Epidermal melanocyte (primary cell): Measurements from ENCODE around the gene ELMOD3.
"Not testable (repeated sequence)": the region's sequence is repeated elsewhere in the genome, so short reads cannot be mapped to it uniquely, and the experiment has no call there.

Source experiments
- DNase-seq: peaks from one replicate; pipeline ENCODE4 v3.0.0; 2011; ENCODE audit warnings: low spot score; ENCODE audit not compliant: insufficient read length

ELMOD3 gene

DNA sequence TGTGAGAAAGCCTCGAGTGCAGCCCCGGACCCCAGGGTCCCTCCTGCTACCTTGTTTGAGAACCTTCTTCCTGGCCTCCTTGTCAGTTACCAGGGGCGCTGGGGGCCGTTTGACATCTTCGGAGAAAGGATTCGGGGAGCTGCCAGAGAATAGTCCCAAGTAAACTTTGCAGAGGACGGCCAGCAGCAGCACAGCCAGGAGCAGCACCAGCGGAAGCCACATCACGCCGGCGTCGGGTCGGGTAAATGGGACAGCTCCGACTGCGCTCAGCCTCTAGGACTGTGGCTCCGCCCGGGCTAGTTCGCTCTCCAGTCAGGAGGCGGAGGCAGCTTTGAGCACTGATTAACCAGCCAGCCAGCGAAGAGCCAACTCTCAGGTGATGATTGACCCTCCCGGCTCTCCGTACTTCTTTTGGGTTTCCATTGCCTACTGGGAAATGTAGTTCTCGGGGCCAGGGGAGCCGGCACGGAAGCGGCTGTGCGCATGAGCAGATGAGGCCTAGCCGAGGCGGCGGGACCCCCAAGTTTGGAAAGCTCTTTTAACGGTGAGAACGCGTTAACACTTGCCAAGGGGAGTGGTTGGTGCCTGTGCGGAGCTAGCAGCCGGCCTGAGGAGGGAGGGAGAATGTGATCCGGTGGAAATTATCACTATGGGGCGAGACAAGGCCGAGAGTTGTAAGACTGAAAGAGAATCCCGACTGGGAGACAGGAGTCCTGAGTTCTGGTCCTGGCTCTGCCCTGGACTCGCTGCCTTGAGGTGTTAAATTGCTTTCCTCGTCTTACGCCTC is at the start of gene ELMOD3, which contains the start of gene RETSAT:
TSS of gene ELMOD3 (plus strand) at position 484 of the 787 bp plus-strand sequence. CDS start 2,430 bp downstream, outside the sequence.
TSS of gene RETSAT (minus strand) at position 243 of the 787 bp plus-strand sequence. CDS start at position 222, 21 bp downstream.
- DNase-seq = peak; percentile 95

DNA sequence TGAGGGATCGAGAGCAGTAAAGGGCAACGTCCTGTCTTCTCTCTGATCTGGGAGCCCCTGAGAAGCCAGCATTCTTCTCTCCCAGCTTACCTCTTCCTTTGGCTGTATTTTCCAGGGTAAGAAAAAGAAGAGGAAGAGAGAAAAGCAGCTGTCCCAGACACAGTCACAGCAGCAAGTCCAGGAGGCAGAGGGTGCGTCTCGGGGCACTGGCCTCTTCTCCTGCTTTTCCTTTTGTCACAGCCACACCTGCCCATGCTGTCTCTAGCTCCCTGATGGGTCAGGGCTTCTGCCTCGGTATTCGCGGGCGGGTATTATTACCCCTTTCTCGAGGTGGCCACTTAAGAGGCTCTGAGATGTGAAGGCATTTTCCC is 47.1 kb upstream of the ELMOD3 start:
- DNase-seq = no peak

DNA sequence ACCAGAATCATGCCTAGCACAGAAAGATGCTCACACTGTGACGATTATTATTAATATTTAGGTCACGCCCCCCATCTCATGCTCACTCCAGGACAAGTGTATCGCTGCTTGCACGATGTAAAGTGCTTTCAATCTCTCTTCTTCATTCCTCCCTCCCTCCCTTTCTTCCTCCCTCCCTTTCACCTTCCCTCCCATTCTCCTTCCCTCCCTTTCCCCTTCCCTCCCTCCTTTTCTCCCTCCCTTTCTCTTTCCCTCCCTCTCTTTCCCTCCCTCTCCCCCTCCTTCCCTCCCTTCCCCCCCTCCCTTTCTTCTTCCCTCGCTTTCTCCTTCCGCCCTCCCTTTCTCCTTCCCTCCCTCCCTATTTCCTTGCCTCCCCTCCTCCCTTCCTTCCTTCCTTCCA is 46.4 kb upstream of the ELMOD3 start:
- no peak for DNase-seq

DNA sequence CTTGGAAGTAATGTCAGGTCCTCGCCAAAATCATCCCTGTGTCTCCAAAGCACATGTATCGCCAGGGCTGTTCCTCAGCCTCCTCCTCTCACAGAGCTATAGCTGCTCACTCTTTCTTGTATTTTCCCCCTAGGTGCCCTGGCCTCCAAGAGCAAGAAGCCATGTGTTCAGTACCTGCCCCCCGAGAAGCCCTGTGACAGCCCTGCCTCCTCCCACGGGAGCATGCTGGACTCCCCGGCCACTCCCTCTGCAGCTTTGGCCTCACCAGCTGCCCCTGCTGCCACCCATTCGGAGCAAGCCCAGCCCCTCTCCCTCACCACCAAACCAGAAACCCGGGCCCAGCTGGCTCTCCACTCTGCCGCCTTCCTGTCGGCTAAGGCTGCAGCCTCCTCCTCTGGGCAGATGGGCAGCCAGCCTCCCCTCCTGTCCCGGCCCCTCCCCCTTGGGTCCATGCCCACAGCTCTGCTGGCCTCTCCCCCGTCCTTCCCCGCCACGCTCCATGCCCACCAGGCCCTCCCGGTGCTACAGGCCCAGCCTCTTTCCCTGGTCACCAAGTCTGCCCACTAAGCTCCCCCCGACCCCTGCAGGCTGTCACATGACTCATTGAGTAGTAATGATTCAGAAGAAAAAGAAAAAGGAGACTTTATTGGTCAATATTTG is 45.5 kb upstream of the ELMOD3 start:
- DNase-seq = peak; percentile 40

DNA sequence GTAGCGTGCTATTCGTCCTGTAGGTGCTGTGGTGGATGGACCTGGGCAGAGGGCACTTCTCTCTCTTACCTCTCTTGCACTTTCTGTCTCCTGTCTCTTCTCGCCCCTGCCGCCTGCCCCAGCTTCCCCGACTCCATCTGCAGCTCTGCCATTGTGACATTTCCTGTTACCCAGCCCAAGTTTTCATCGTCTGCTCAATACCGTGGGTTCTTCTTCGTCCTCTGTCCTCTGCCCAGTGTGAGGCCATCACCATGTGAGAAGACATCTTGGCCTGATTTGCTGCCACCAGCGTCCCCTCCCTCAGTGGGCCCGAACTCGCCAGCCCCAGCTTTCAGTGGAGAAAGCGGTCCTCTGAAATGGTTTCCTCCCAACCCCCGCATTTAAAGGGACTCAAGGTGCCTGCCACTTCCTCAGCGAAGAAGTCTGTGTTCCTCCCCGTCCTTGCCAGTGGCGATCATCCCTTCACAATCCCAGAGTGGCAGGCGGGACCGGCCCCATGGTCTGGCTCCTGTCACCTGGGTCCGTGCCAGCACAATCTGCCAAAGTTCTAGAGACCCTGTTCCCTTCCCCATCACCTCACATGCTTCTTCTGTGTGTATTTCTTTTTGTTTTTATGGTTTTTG is 44.8 kb upstream of the ELMOD3 start:
- no peak for DNase-seq

DNA sequence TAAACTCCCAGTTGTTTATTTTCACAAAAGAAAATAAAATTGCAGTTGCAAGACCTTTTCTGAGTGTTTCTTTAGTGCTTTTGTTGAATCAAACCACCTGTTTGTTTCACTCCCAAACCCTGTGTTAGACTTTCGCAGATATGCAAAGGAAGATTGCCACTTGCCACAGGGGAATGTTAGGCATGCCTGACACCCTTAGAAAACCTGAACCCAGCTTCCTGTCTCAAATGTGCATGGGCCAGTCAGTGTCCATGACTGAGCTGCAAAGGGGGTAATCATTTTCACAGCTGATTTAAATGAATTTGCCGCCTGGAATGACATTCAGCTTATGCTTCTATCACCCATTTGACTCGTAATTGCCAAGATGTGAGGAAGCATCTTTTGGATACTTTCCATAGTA is 44.2 kb upstream of the ELMOD3 start:
- no peak for DNase-seq

DNA sequence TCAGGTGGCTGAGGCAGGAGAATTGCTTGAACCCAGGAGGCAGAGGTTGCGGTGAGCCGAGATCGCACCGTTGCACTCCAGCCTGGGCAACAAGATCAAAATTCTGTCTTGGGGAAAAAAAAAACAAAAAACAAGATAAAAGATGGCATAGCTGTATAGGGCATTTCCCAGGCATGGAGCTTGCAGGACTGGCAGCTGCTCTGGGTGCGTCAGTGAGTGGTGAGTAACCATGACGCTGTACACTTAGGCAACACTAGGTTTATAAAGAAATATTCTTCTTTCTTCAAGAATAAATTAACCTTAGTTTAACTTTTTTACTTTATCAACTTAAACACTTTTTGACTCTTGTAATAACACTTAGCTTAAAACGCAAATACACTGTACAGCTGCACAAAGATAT is 42.2 kb upstream of the ELMOD3 start:
- no peak for DNase-seq

GRCh38 chr2:85314884-85315242 is 39.7 kb upstream of the ELMOD3 start:
- no peak for DNase-seq

- DNase-seq = not testable (repeated sequence)
Measured at GRCh38 chr2:85315921-85316320, 38.6 kb upstream of the ELMOD3 start.

DNA sequence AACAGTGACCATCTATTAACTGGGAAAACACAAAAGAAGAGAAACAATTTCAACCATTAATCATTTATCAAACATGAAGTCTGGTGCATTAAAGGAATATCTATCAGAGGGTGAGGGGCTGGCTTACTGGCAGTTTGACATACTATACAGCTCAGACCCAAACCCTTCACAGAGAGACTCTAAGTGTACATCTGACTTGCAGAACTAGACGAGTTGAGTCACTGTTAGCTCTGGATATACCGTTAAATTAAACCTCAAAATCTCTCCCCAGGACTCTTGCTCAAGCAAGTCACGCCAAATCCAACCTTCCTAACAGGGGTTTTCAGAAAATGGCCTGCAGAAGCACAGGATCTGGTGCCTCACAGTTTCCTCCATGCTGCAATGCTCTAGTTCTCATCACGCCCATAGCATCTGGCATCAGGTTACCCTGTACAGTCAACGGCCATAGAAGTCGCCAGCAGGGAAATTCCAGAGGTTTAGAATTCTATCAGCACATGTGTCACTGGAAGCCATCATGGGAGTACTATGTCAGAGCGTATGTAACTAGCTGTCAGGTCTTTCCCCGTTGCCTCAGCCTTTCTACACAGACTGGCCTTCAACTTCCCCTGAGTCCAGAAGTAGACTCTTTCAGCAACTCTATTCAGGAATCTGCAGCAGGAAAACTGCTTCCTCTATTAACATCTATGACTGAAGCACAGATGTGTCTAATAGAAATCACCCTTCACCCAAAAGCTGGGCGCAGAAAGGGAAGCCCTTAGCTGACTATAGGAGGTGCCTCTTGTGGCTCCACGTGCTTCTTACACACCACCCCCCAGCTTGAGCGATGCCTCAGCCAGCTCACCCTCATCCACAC is 36.1 kb upstream of the ELMOD3 start:
- no peak for DNase-seq

GRCh38 chr2:85319796-85320195 is 34.8 kb upstream of the ELMOD3 start:
- no peak for DNase-seq

DNA sequence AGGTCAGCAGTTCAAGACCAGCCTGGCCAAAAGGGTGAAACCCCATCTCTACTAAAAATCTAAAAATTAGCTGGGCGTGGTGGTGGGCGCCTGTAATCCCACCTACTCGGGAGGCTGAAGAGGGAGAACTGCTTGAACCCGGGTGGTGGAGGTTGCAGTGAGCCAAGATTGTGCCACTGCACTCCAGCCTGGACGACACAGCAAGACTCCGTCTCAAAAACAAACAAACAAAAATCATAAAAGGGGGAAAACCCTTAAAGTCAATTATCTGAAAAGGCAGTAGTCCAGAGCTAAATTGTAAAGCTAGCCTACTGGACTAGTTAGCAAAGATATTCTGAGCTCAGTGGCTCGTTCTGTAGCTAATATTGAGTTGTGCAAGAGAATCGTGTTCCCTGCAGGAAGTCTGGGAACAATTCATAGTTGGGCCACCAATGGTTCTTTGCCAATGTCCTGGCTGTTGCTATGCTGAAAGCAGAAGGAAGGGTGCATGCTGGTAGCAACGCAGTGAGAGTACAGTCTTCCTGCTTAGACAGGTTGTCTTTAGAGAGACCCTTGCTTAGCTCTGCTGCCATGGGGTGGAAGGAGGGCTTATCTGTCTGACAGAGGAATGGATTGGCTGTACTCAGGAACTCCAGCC is 31.1 kb upstream of the ELMOD3 start:
- DNase-seq = no peak

GRCh38 chr2:85323988-85324367 is 30.6 kb upstream of the ELMOD3 start:
- DNase-seq = not testable (repeated sequence)

- no peak for DNase-seq
Measured at GRCh38 chr2:85324639-85325465, 29.7 kb upstream of the ELMOD3 start.

DNA sequence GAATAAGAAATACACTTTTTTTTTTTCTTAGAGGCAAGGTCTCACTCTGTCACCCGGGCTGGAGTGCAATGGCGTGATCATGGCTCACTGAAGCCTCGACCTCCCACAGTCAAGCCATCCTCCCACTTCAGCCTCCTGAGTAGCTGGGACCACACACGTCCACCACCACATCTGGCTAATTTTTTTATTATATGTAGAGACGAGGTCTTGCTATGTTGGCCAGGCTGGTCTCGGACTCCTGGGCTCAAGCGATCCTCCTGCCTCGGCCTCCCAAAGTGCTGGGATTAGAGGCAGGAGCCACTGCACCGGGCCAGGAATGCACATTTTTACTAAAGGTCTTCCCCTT is 29.1 kb upstream of the ELMOD3 start:
- no peak for DNase-seq

- DNase-seq = no peak
Measured at GRCh38 chr2:85326406-85327159, 28.0 kb upstream of the ELMOD3 start.

GRCh38 chr2:85327160-85327821 is 27.3 kb upstream of the ELMOD3 start:
- no peak for DNase-seq

GRCh38 chr2:85327822-85328617 is 26.5 kb upstream of the ELMOD3 start, which contains the start of gene TGOLN2:
Gene TGOLN2 (minus strand): TSS chr2:85327989. CDS start chr2:85327962, 27 bp downstream.
- peak; percentile 93 for DNase-seq
